Skeletal muscle cell (primary cell): ENCODE measurements around the gene EPHB2.

Experiments used
- DNase-seq: peaks from one replicate; pipeline ENCODE4 v3.0.0-alpha.2; 2010; ENCODE audit warnings: low read depth
- H3K4me3 ChIP-seq: 2 replicates; pipeline ENCODE4 v1.5.1; 2011; ENCODE audit warnings: low read depth, mild to moderate bottlenecking, control low read depth, low read length, moderate library complexity

Gene EPHB2

DNA sequence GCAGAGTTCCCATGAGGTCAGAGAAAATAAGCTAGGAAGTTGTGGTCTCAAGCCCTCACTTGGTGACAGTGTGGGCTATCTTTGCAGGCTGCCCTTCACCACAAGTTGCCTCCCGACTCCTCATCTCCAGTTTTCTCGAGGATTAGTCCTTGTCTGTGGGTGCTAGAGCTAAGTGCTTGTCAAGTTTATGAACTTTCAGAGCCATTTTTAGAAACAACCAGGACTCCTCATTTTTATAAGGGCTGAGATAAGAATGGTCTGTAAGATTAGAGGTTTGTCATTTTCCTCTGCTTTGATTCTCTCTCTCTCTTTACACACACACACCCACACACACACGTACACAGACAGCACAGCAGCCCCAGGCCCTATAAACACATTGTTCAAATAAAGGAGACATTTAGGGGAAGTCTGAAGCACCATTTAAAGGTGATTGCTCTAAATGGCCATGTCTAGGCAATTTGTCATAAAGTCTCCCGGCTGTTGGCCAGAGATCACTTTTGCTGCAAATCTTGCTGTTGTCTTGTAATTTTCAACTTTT, 134.8 kb downstream of the EPHB2 start:
- no peak for DNase-seq
- no peak overlapping the region for H3K4me3 ChIP-seq

DNA sequence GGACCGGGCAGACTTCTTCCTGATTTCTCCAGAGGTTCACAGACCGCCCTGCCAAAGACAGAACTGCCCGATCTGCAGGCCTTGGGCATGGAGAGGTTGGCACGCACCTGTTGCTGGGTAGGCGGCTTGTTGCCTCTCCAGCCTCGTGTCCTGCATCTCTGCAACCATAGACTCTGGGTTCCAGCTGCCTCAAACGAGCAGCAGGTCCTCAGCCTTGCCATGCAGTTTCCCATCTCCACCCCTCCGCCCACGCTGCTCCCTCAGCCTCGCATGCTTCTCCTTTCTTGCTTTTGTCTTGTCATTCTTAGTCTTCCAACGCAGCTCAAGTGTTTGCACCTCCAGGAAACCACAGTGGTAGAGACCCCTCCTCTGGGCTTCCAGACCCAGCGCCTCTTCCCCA, 135.8 kb downstream of the EPHB2 start:
- DNase-seq, result no peak
- no peak overlapping the region for H3K4me3 ChIP-seq

DNA sequence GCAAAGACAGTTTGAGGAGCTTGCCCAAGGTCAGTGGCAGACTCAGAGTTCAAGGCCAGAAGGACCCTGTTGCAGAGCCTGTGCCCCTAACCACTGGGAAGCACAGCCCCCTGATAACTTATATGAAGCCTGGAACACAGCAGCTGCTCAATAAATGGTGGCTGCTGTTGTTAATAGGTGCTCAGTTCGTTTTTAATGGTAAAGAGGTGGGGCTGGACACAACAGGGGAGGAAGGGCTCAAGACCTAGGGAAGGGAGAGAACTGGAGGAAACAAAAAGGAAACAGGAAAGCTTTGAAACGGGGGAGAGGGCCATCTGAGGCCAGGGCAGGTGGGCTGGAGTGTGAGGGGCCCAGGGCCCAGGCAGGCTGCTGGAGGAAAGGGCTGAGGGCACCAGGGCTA, 136.6 kb downstream of the EPHB2 start:
- no peak for DNase-seq
- H3K4me3 ChIP-seq, result no peak overlapping the region

DNA sequence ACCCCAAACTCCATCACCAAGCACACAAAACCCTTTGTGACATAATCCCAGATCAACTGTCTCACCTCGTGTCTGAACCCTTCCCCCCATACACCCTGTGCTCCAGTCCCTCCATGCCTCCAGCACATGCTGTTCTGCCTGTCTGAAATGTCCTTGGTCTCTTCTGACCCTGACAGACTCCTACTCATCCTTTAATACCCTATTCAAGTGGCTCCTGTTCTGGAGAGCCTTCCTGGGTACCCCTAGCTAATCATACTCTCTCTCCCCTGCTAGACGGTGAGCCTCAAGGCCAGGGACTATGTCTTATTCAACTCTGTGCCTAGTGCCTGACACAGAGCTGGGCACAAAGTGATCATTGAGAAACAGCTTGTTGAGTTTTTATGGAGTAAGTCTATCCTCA, 137.1 kb downstream of the EPHB2 start:
- no peak overlapping the region for H3K4me3 ChIP-seq
- DNase-seq, result no peak

DNA sequence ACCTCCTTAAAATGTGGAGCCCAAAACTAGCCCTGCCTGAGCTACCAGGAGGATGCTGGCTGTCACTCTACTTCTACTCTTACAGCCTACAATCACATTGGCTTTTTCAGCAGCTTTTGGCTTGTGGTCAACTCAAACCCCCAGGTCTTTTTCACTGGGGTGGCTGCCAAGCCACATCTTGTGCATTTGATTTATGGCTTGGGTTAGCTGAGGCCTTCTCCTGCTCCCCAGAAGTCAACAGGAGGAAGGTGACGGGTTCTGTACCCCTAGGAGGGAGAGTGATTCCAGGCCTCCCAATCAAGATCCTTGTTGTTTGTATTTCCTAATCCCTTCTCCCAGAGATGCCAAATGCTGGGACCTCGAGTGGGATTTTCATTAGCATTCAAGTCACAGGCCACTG, 137.8 kb downstream of the EPHB2 start:
- H3K4me3 ChIP-seq, result no peak overlapping the region
- no peak for DNase-seq

DNA sequence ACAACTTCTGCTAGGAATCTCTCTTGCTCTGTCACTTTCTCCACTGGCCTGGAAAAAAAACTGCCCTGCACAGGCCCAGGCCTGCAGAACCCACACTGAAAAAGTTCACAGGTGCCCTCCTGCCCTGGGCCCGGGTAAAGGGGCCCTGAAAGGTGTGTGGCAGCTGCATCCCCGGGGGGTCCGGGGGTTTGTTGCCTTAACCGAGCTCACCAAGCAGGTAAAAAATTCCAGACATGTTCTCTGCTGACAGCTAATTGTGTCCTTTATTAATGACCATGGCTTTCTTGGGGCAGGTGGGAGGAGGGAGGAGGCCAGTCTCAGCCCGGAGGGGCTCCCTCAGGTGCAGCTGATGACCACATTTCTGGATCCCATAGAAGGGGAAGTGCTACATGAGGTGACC, 139.1 kb downstream of the EPHB2 start:
- H3K4me3 ChIP-seq, result no peak overlapping the region
- no peak for DNase-seq

DNA sequence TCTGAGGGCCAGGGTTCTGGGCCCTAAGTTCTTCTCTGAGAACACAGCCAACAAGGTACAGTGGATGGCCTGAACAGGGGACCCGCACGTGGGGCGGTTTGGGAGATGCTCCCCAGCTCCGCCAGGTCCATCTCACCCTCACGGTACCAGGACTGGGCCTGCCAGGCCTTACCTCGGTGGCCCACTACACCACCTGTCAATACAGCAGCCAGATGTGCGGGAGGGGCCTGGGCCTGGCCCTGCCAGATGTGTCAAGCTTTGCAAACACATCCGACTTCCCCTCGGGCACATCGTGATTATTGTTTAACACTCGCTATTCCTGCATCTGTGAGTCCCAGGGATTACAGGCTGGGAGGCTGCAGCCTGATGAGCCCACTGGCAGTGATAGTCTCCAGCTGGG, 139.6 kb downstream of the EPHB2 start:
- H3K4me3 ChIP-seq, result no peak overlapping the region
- DNase-seq, result no peak

DNA sequence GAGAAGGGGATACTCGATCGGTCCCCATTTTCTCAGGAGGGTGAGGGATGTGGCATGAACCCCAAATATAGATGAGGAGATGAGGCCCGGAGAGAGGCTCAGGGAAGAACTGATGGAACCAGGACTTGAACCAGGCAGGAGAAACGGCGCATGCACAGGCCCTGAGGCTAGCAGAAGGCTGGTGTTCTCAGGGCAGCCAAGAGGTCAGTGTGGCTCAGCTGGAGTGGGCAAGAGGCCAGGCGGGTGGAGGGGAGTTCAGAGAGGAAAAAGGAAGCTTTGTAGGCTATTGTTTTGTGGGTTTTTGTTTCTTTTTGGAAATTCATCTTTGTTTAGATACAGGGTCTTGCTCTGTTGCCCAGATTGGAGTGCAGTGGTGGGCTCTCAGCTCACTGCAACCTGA, 140.0 kb downstream of the EPHB2 start:
- H3K4me3 ChIP-seq, result no peak overlapping the region

DNA sequence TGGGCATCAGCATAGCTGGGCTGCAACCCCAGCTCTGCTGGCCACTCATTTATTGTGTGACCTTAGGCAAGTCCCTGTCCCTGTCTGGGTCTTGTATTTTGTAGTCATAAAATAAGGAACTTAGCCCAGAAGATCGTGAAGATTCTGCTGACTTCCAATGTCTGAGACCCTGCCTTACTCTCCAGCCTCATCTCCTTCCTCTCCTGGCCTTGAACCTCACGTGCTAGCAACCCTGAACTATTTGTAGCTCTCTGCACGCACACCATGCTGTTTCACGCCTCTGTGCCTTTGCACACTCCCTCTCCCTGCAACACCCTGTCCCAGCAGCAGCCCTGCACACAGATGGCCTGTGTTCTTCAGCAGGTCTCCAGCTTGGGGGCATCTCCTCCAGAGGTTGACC, 140.9 kb downstream of the EPHB2 start:
- no peak for DNase-seq
- no peak overlapping the region for H3K4me3 ChIP-seq

More for the DNA sequence above, 140.0 kb downstream of the EPHB2 start:
- no peak for DNase-seq

DNA sequence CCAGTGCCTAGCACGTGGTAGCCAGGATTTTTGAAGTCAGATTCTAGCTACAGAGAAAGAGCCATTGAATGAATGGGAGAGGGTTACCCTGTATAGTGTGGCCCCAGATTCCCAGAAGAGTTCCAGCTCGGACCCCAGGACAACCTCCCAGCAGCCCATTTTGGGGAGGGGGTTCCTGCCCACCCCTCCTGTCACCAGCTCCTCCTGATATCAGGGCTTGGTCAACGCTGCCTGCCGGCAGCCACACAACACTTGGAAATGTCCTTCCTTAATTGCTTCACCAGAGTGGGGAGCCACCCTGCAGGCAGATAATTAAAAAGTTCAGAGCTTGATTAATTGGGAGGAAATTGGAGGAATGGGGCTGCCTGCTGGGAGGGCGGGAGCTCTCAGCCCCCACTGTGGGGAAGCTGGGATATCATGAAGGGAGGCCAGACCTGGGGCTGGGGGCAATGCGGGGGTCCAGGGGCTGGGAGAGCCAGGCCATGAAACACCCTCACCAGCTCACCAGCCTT, 141.6 kb downstream of the EPHB2 start:
- no peak for DNase-seq
- H3K4me3 ChIP-seq, result no peak overlapping the region

DNA sequence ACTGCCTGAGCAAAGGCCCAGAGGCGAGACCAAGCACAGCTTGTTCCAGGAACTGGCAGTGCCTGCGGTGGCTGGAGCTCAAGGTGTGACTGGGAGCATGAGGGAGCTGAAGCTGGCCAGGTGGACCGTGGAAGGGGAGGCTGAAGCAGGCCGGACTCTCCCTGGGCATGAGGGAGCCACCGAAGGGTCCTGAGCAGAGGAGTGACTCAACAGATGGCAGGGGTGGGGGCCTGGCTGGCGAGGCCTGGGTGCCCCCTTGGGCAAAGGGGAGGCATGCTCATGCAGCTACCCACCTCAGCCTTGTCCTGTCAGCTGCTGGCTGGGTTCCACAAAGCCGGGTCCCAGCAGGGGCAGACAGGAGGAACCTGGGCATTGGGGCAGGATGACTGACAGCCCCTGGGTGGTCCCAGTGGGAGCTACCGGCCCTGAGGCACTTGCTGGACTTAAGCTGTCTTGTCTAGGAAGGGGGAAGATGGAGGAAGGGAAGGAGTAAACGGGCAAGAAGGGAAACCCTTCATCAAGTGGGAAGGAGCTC, 143.1 kb downstream of the EPHB2 start:
- H3K4me3 ChIP-seq, result no peak overlapping the region
- DNase-seq, result no peak

DNA sequence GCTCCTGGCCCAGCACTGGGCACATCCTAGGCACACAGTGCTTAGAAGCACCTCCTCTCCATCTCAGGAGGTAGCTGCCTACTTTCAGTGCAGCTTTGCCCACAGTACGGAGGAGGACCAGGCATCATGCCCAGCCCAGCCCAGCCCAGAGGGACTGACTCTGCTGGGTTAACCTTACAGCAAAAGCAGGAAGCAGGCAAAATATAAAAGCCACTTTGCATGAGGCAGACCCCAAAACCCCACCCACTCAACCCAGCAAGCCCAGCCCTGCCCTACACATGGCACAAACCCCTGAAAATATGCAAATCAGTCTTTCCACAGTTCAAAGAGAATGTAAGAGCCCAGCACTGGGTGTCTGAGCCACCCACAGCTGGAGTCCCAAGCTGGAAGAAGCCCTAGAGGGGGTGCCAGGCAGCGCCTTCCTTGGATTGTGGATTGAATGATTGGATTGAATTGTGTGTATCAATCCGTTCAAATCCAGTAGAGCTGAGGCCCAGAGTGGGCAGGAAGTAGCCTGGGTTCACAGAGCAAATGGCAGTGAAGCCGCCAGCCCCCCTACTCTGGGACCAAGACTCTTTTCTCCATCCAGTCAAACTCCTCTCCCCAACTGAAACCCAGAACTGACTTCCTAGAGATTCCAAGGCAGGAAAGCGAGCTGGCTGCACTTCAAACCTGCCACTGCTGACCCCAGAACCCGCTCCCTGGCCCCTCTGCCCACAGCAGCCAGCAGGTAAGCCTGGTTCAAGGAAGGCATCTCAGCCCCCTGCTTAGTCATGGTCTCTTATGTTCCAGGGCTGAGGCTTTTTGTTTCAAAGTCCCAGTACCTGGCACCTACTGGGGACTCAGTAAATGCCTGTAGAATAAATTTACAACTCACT, 144.3 kb downstream of the EPHB2 start:
- no peak for DNase-seq

DNA sequence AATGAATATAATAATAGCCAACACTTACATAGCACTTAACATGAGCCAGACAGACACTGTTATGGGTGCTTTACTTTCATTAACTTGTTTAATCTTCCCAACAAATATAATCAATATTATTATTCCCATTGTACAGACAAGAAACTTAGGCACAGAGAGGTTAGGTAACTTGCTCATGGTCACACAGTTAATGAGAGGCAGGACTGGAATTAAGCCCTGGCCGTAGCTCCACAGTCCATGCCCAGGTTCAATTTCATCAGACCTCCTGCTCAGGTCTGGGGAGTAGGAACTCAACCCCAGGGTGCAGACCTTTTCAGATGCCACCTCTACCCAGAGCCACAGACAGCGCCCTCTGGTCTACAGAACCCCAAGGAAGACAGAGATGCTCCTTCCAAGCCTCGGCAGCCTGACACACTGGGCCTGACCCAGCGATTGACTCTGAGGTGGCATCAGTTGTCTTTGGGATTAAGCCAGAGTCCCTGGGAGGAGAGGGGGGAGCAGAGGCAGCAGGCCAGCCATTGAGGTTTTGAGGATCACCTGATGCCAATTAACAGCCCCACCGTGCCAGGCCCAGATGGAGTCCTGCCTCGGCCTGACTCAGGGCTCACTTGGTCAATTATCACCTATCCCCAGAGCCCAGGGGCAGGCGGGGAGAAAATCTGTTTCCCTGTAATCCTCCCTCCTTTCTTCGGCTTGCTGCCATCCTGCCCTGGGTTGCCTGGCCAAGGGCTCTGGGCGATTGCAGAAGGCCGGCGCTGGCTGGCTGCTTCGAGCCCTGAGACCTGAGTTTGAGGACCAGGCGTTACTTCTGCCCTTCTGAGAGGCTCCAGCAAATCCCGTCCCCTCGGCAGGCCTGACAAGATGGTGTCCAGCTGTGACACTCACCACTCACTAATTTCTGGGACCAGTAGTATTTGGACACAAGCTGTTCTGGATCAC, 145.3 kb downstream of the EPHB2 start:
- DNase-seq, result no peak
- H3K4me3 ChIP-seq, result no peak overlapping the region

More for the DNA sequence above, 144.3 kb downstream of the EPHB2 start:
- no peak overlapping the region for H3K4me3 ChIP-seq

DNA sequence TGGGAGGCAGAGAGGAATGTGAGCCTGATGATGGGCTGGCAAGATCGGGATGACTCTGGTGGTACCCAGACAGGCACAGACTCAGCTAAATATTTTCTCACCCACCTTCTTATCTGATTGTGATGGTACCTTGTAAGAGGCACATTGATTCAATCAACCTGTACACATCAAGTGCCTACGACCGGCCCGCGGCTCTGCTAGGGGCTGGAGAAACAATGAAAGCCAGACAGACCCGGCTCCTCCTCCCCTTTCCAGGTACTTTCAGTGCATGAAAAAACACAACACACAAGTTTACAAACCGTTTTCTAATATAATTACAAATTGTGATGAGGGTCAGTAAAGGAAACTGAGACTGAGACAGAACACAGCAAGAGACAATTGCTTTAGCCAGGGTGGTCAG, 147.0 kb downstream of the EPHB2 start:
- H3K4me3 ChIP-seq, result no peak overlapping the region
- DNase-seq, result no peak

DNA sequence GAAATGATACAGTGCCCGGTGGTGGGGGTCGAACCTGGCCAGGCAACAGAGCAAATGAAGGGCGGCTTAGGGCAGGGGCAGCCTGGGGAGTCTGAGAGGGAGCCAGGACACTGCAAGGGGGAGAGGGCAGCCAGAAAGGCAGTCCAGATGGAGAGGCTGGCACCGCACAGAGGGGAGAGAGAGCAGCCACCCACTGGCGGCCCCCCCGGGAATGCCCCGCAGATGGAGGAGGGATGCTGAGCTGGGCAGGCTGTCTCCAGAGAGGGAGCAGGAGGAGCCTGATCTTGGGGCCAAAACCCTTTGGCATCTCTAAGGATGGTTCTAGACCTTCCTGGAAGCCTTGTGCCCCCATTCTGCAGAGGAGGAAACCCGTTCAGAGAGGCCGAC, 149.8 kb downstream of the EPHB2 start:
- no peak for DNase-seq
- no peak overlapping the region for H3K4me3 ChIP-seq

DNA sequence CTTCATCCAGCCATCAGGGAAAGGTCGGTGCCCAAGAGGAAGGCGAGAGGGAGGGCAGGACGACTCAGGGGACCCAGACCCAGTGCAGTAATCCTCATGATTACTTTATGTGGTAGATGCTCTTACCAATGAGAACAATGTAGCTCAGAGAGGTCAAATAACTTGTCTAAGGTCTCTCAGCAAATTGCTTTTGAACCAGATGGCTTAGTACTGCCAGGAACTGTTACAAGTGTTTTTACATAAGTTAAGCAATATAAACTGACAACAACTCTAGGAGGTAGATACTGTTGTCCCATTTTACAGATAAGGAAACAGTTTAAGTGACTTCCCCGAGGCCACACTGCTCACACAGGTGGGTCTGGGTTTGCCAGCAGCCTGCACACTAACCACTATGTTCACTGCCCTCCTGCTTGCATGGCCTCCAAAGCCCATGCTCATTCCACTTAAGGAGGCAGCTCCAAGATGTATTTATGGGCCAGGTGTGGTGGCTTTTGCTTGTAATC, 150.3 kb downstream of the EPHB2 start:
- DNase-seq, result no peak
- H3K4me3 ChIP-seq, result no peak overlapping the region

DNA sequence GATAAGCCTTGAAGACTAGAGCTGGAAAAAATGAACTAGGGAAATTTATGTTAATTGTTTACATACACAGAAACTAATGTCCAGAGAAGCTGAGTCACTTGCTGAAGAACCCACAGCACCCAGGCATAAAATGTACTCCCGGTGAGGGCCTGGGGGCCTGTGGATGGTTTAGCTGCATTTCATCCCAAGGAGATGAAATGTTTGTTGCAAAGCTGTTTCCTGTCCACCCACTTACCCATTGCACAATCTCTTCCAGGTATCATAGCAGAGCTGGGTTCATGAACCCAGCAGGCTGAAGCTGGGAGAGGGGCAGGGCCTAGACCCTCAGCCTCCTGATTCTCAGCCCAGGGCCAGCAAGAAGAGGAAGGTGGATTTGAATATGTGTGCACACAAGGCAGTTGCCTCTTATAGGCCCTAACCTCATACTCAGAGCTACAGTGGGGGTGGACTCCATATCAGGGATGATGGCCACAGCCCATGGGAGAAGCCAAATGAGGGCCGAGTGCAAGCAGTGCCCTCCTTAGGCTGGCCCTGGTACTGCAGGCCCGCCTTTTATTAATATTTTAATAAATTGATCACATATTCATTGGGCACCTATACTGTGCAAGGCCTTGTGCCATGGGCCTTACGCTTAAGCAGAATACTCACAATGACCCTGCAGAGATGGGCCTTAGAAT, 151.3 kb downstream of the EPHB2 start:
- DNase-seq, result peak; percentile 59
- no peak overlapping the region for H3K4me3 ChIP-seq

DNA sequence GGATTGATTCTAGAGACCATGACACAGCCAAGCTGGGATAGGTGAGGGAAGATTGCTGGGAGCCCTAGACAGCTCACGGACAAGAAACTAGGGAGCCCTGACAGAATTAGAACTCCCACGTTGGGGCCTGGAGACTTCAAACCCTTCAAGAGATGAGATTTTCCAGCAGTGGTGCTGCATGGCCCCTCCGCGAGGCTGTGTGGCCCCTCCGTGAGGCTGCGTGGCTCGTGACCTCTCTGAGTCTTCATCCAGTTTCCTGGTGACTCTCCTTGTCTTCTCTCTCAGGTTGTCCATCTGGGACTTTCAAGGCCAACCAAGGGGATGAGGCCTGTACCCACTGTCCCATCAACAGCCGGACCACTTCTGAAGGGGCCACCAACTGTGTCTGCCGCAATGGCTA, 152.1 kb downstream of the EPHB2 start:
- DNase-seq, result no peak
- no peak overlapping the region for H3K4me3 ChIP-seq

DNA sequence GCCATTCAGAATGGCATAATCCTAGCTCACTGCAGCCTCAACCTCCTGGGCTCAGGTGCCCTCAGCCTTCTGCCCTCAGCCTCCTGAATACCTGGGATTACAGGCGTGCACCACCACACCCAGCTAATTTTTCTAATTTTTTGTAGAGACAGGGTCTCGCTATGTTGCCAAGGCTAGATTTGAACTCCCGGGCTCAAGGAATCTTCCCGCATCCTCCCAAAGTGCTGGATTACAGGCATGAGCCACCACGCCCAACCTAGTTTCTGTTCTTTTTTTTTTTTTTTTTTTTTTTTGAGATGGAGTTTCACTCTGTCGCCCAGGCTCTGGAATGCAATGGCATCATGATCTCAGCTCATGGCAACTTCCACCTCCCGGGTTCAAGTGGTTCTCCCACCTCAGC, 153.1 kb downstream of the EPHB2 start:
- DNase-seq, result no peak
- no peak overlapping the region for H3K4me3 ChIP-seq
